Measurements from ENCODE around the gene UNC5A.
"Not testable (repeated sequence)": the region's sequence is repeated elsewhere in the genome, so short reads cannot be mapped to it uniquely, and the experiment has no call there.

Gene UNC5A

GRCh38 chr5:176862330-176862995 is 52.1 kb downstream of the UNC5A start:
- no peak for DNase-seq (ENCODE audit: low read depth in 2 of 3, low spot score in 2 of 3)

GRCh38 chr5:176863041-176863764 is 52.8 kb downstream of the UNC5A start:
- no peak for DNase-seq (ENCODE audit: low read depth in 2 of 3, low spot score in 2 of 3)

GRCh38 chr5:176863765-176864098 is 53.4 kb downstream of the UNC5A start:
- DNase-seq (ENCODE audit: low read depth in 2 of 3, low spot score in 2 of 3) = no peak

GRCh38 chr5:176864755-176865154 is 54.4 kb downstream of the UNC5A start:
- no peak for DNase-seq (ENCODE audit: low read depth in 2 of 3, low spot score in 2 of 3)

GRCh38 chr5:176865964-176866363 is 55.6 kb downstream of the UNC5A start:
- no peak for DNase-seq (ENCODE audit: low read depth in 2 of 3, low spot score in 2 of 3)

GRCh38 chr5:176866707-176867310 is 56.5 kb downstream of the UNC5A start:
- DNase-seq (ENCODE audit: low read depth in 2 of 3, low spot score in 2 of 3) = no peak

GRCh38 chr5:176868126-176868525 is 57.8 kb downstream of the UNC5A start:
- no peak for DNase-seq (ENCODE audit: low read depth in 2 of 3, low spot score in 2 of 3)

- no peak for DNase-seq (ENCODE audit: low read depth in 2 of 3, low spot score in 2 of 3)
Observed at GRCh38 chr5:176868731-176869130, 58.4 kb downstream of the UNC5A start.

- DNase-seq (ENCODE audit: low read depth in 2 of 3, low spot score in 2 of 3) = no peak
Observed at GRCh38 chr5:176869501-176870109, 59.2 kb downstream of the UNC5A start.

GRCh38 chr5:176870110-176870591 is 59.8 kb downstream of the UNC5A start:
- no peak for DNase-seq (ENCODE audit: low read depth in 2 of 3, low spot score in 2 of 3)

GRCh38 chr5:176870644-176871043 is 60.3 kb downstream of the UNC5A start:
- DNase-seq (ENCODE audit: low read depth in 2 of 3, low spot score in 2 of 3) = not testable (repeated sequence)

GRCh38 chr5:176872586-176872985 is 62.2 kb downstream of the UNC5A start:
- DNase-seq (ENCODE audit: low read depth in 2 of 3, low spot score in 2 of 3) = not testable (repeated sequence)

- not testable (repeated sequence) for DNase-seq (ENCODE audit: low read depth in 2 of 3, low spot score in 2 of 3)
Observed at GRCh38 chr5:176873011-176873410, 62.7 kb downstream of the UNC5A start.

GRCh38 chr5:176873541-176874172 is 63.3 kb downstream of the UNC5A start:
- DNase-seq (ENCODE audit: low read depth in 2 of 3, low spot score in 2 of 3) = no peak

- no peak for DNase-seq (ENCODE audit: low read depth in 2 of 3, low spot score in 2 of 3)
Observed at GRCh38 chr5:176874198-176874780, 63.9 kb downstream of the UNC5A start.

GRCh38 chr5:176875014-176875550 is 64.7 kb downstream of the UNC5A start:
- DNase-seq (ENCODE audit: low read depth in 2 of 3, low spot score in 2 of 3) = no peak

GRCh38 chr5:176875783-176876505 is 65.6 kb downstream of the UNC5A start:
- DNase-seq (ENCODE audit: low read depth in 2 of 3, low spot score in 2 of 3) = no peak

GRCh38 chr5:176876506-176877431 is 66.4 kb downstream of the UNC5A start:
- DNase-seq (ENCODE audit: low read depth in 2 of 3, low spot score in 2 of 3) = no peak

GRCh38 chr5:176877793-176878331 is 67.5 kb downstream of the UNC5A start:
- no peak for DNase-seq (ENCODE audit: low read depth in 2 of 3, low spot score in 2 of 3)
